ENCODE results near the gene WFDC2.
"Not testable (repeated sequence)": the region's sequence is repeated elsewhere in the genome, so short reads cannot be mapped to it uniquely, and the experiment has no call there.

WFDC2 gene

GRCh38 chr20:45452772-45453691, 16.5 kb upstream of the WFDC2 start:
- no peak for DNase-seq

- DNase-seq = no peak
These were observed 12.9 kb upstream of the WFDC2 start for GRCh38 chr20:45456632-45457031.

DNA sequence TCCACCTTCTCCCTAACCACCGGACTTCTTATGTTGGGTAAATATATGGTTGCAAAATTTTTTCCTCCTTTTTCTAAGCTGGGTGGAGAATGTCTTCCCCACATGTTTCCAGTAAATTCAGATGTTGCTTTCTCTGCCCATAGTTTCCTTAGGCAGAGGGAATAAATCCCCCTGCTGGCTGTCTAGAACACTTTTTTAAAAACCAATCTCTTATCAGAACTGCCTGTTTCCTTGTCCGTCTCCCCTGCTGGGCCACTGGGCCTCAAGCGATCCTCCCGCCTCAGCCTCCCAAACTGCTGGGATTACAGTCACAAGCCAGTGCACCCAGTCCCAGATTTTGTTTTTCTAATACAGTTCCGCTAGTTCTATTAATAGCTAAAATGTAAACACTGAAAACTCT, 9.9 kb upstream of the WFDC2 start:
- DNase-seq = no peak

GRCh38 chr20:45461225-45461624, 8.3 kb upstream of the WFDC2 start:
- no peak for DNase-seq

GRCh38 chr20:45462711-45463509, 6.6 kb upstream of the WFDC2 start:
- no peak for DNase-seq

- no peak for DNase-seq
These were observed 5.8 kb upstream of the WFDC2 start for GRCh38 chr20:45463709-45464108.

GRCh38 chr20:45465491-45466266, 3.9 kb upstream of the WFDC2 start:
- DNase-seq = no peak

- DNase-seq = no peak
These were observed 2.4 kb upstream of the WFDC2 start for GRCh38 chr20:45467172-45467571.

DNA sequence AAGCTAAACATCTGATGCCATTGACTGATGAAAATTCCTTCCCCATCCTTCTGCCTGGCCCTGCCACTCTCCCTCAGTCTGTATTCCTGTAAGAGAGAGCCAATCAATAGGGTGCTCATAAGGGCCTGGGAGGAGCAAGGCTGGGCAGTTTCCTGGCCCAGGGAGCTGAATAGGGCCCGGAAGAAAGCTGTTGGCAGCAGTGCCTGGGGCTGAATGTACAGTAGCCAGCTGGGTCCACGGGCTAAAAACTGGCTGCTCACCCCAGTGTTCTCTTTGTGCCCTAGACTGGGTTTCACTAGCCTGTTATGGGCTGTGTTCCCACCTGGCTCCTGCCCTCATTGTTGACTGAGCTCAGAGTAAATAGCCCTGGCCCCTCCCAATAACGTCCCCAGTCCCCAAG, 1.7 kb upstream of the WFDC2 start:
- DNase-seq = no peak

DNA sequence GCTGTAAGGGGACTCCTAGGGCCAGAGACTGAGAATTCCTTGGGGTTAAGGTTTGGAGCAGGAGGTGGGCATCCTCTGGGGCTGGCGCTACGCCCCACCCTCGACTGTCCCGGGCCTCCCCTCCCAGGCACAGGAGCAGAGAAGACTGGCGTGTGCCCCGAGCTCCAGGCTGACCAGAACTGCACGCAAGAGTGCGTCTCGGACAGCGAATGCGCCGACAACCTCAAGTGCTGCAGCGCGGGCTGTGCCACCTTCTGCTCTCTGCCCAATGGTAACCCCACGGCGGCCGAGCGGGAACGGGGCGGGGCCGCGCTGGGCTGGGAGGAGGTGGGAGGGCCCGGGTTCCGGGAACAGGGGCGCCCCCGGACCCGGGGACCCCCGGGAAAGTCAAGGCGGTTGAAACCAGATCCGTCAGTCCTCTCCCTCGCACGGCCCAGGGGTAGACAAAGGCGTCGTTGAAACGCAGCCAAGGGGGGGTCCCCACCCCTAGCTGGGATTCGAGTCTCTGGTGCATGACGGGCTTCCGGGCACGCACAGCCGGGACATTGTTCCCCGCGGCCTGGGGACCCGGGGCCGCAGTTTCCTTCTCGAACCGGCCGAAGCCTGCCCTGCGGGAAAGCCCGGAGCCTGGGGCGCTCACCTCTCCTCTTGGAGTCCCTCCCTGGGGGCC, 844 bp downstream of the WFDC2 start:
- no peak for DNase-seq

GRCh38 chr20:45470937-45471336, 1.4 kb downstream of the WFDC2 start:
- DNase-seq = no peak

- not testable (repeated sequence) for DNase-seq
These were observed 2.7 kb downstream of the WFDC2 start for GRCh38 chr20:45472286-45472685.

- not testable (repeated sequence) for DNase-seq
These were observed 8.1 kb downstream of the WFDC2 start for GRCh38 chr20:45477530-45478148.

GRCh38 chr20:45479822-45480221, 10.3 kb downstream of the WFDC2 start:
- no peak for DNase-seq

DNA sequence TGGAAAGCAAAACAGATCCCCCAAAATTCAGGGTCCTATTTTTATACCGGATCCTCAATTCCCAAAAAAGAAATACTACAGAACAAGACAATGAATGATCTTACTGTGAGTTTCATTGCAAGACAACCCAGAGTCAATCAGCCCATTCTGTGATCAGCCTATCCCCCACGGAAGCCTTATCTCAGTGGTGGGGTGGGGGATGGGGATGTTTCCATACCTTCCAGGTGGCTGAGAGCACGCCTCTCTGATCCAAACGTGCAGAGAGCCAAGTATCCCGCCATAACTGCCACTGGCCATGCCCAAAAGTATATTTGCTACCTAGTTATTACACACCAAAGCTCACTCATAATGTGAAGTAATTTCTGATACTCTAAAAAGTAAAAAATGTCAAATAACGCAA, 15.1 kb downstream of the WFDC2 start:
- no peak for DNase-seq

GRCh38 chr20:45485388-45485787, 15.8 kb downstream of the WFDC2 start:
- no peak for DNase-seq

- DNase-seq = no peak
These were observed 17.7 kb downstream of the WFDC2 start for GRCh38 chr20:45487231-45487635.

DNA sequence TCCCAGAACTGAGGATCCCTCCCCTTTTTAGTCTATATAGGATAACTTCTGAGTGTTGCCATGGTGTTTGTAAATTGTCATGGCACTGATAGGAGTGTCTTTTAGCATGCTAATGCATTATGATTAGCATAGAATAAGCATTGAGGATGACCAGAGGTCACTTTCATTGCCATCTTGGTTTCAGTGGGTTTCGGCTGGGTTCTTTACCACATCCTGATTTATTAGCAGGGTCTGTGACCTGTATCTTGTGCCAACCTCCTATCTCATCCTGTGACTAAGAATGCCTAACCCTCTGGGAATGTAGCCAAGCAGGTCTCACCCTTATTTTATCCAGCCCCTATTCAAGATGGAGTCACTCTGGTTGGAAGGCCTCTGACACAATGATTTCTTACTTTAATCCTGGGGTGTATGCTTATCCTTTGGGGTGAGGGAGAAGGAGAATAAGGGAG, 19.6 kb downstream of the WFDC2 start:
- DNase-seq = no peak

GRCh38 chr20:45495501-45495941, 26.0 kb downstream of the WFDC2 start:
- DNase-seq = no peak

DNA sequence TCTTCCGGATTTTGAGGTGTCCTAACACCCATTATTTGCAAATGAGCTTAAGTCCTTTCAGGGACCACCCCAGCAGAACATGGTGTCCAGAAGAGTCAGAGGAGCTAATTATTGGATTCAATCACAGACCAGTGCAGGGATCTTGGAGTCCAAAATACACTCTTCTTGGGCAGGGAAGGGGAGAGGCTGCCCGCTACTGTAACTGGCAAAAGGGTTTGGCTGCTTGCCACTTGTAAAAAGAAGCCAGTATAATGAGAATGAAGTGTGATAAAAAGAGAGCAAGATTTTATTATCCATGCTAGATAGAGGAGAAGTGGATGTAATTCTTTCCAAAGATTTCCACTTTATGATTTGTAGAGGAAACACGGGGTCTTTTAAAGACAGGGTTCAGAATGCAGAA, 26.6 kb downstream of the WFDC2 start:
- no peak for DNase-seq

GRCh38 chr20:45497971-45498494, 28.5 kb downstream of the WFDC2 start:
- no peak for DNase-seq

DNA sequence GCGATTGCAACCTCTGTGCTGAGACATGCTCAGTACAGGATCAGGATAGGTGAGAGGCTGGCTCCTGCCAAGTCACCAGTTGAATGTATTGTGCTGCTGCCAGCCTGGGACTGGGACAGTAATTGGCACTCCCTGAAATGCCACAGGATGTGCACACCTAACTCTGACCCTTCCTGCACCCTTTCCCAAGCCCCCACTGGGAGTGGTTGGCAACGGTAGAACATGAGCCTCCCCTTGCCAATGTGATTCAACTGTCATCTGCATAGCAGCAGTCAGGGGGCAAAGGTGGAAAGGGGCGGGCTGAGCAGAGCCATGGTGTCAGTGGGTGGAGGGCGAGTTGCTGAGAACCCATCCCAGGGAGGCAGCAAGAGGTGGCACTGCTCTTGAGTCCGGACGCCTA, 30.5 kb downstream of the WFDC2 start:
- DNase-seq = no peak

Measured in T-helper 9 cell (primary cell).